Measurements from ENCODE around the gene CDH22. TPM values are rescaled to one million over a fixed set of nuclear protein-coding genes. Genes with fewer than 3 reads are reported as not detected.

The CDH22 gene
- total RNA-seq, 3 donors from 2014 or later (not counting 1 experiment from before 2014, with no cell fraction given) = not detected

GRCh38 chr20:46273717-46274116, 34.6 kb downstream of the CDH22 start:
- Mint-ChIP-seq H3K27ac (no peak overlapping the region), H3K27me3 (ENCODE audit: low read depth in 2 of 2) (peaks cover 52 to 72% of the 10 kb centered on the region in 2 donors), H3K4me1 (no peaks in the 10 kb centered on the region), H3K4me3 (no peak overlapping the region), H3K36me3 (no peaks in the 10 kb centered on the region), H3K9me3 (peaks cover 0 to 3% of the 10 kb centered on the region in 2 donors)
- no peak overlapping the region for H3K27ac ChIP-seq (ENCODE audit: low read length)
- H3K9me3 ChIP-seq (ENCODE audit: control insufficient read depth, insufficient read depth, low read length) = no peaks in the 10 kb centered on the region
- no peak for ATAC-seq
- DNase-seq = no peak
- no peaks in the 10 kb centered on the region for H3K36me3 ChIP-seq (ENCODE audit: control insufficient read depth, insufficient read depth, low read length)
- TF ChIP-seq CTCF (IDR thresholded peaks at IDR 0.05) = no peak
- 28% methylated on average over 2 of the region's 2 CpGs for WGBS (ENCODE audit: insufficient coverage)
- peaks cover 4% of the 10 kb centered on the region for H3K27me3 ChIP-seq (ENCODE audit: control insufficient read depth, insufficient read depth, low read length)
- no peak overlapping the region for H3K4me3 ChIP-seq (ENCODE audit: low read length)
- H3K4me1 ChIP-seq (ENCODE audit: control insufficient read depth, insufficient read depth, low read length) = no peaks in the 10 kb centered on the region
- intact Hi-C loops (cut with micrococcal nuclease) = no loop called here

- Histone ChIP-seq H3K4me1 (ENCODE audit: control insufficient read depth, insufficient read depth, low read length) (no peaks in the 10 kb centered on the region), H3K4me3 (ENCODE audit: low read length) (no peak overlapping the region), H3K36me3 (ENCODE audit: control insufficient read depth, insufficient read depth, low read length) (no peaks in the 10 kb centered on the region), H3K27me3 (ENCODE audit: control insufficient read depth, insufficient read depth, low read length) (peaks cover 4% of the 10 kb centered on the region), H3K27ac (ENCODE audit: low read length) (no peak overlapping the region), H3K9me3 (ENCODE audit: control insufficient read depth, insufficient read depth, low read length) (no peaks in the 10 kb centered on the region)
- ATAC-seq = no peak
- intact Hi-C loops (cut with micrococcal nuclease) = no loop called here
- Mint-ChIP-seq H3K4me3 (no peak overlapping the region), H3K36me3 (no peaks in the 10 kb centered on the region), H3K9me3 (peaks cover 0 to 3% of the 10 kb centered on the region in 2 donors), H3K4me1 (no peaks in the 10 kb centered on the region), H3K27me3 (ENCODE audit: low read depth in 2 of 2) (peaks cover 48 to 68% of the 10 kb centered on the region in 2 donors), H3K27ac (no peak overlapping the region)
- WGBS (ENCODE audit: insufficient coverage) = 82% methylated on average over 1 of the region's 1 CpG
- no peak for TF ChIP-seq CTCF (IDR thresholded peaks at IDR 0.05)
- DNase-seq = no peak
These were observed 35.8 kb downstream of the CDH22 start for GRCh38 chr20:46272389-46273047.

GRCh38 chr20:46270977-46271744, 37.1 kb downstream of the CDH22 start:
- no peaks in the 10 kb centered on the region for H3K36me3 Mint-ChIP-seq
- H3K27me3 Mint-ChIP-seq (ENCODE audit: low read depth in 2 of 2) = peaks cover 37 to 60% of the 10 kb centered on the region in 2 donors
- no peak for TF ChIP-seq CTCF (IDR thresholded peaks at IDR 0.05)
- DNase-seq = no peak
- Histone ChIP-seq H3K9me3 (ENCODE audit: control insufficient read depth, insufficient read depth, low read length) (no peaks in the 10 kb centered on the region), H3K27me3 (ENCODE audit: control insufficient read depth, insufficient read depth, low read length) (peaks cover 4% of the 10 kb centered on the region), H3K36me3 (ENCODE audit: control insufficient read depth, insufficient read depth, low read length) (no peaks in the 10 kb centered on the region), H3K27ac (ENCODE audit: low read length) (no peak overlapping the region), H3K4me3 (ENCODE audit: low read length) (no peak overlapping the region), H3K4me1 (ENCODE audit: control insufficient read depth, insufficient read depth, low read length) (no peaks in the 10 kb centered on the region)
- no peaks in the 10 kb centered on the region for H3K4me1 Mint-ChIP-seq
- H3K27ac Mint-ChIP-seq = no peak overlapping the region
- intact Hi-C loops (cut with micrococcal nuclease) = no loop called here
- 73% methylated on average over 2 of the region's 2 CpGs for WGBS (ENCODE audit: insufficient coverage)
- peaks cover 0 to 3% of the 10 kb centered on the region in 2 donors for H3K9me3 Mint-ChIP-seq
- no peak overlapping the region for H3K4me3 Mint-ChIP-seq
- no peak for ATAC-seq
